ENCODE results near the gene DTX3L.

The DTX3L gene

GRCh38 chr3:122564155-122564912, at the start of gene DTX3L, which contains the start of gene PARP9:
DTX3L (plus strand) TSS chr3:122564338; CDS start chr3:122564427, 89 bp downstream.
PARP9 (minus strand) TSS chr3:122564300; CDS start chr3:122559620, 4,680 bp downstream.
- DNase-seq = peak; percentile 78 to 83

- no peak for DNase-seq
Observed at GRCh38 chr3:122515020-122515468, 49.1 kb upstream of the DTX3L start.

GRCh38 chr3:122515870-122516269, 48.3 kb upstream of the DTX3L start:
- no peak for DNase-seq

DNA sequence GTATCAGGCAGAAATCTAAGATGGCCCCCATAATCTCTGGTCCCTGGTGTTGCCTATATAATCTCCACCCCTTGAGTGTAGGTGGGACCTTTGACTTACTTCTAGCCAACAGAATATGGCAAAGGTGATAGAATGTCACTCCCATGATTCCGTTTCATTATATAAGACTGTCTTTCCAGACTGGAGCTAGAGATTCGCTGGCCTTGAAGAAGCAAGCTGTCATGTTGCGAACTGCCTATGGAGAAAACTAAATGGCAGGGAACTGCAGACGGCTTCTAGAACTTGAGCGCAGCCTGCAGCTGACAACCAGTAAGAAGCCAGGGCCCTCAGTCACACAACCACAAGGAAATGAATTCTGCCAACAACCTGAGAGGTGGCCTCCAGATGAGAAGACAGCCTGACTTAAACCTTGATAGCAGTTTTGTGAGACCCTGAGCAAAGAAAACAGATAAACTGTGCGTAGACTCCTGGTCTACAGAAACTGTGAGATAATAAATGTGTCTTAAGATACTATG, 47.2 kb upstream of the DTX3L start:
- no peak for DNase-seq

GRCh38 chr3:122519693-122520092, 44.4 kb upstream of the DTX3L start:
- no peak for DNase-seq

GRCh38 chr3:122520861-122521260, 43.3 kb upstream of the DTX3L start:
- DNase-seq = no peak

GRCh38 chr3:122523317-122523716, 40.8 kb upstream of the DTX3L start:
- DNase-seq = no peak

GRCh38 chr3:122530164-122530563, 34.0 kb upstream of the DTX3L start:
- DNase-seq = no peak

GRCh38 chr3:122533480-122533879, 30.7 kb upstream of the DTX3L start:
- no peak for DNase-seq

GRCh38 chr3:122533931-122534334, 30.2 kb upstream of the DTX3L start:
- peak; percentile 32 to 40 for DNase-seq

GRCh38 chr3:122535964-122536631, 28.0 kb upstream of the DTX3L start:
- DNase-seq = no peak

DNA sequence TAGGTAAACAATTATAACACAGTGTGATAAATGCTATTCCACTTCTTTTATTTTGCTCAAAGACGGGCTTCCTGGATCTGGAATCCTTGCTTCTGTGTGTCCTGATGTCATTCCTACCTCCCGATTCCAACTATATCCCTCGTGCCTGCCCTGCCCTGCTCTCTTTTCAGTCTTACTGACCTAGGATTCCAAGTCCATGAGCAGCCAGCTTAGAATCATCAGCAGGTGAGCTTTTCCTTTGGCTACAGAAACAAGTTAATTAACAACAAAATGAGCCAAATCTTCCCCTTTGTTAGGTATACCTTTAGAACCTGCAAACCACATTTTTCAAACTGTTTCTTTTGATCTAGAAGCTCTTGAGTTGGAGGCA, 27.5 kb upstream of the DTX3L start:
- no peak for DNase-seq

- DNase-seq = no peak
Observed at GRCh38 chr3:122538956-122539490, 25.1 kb upstream of the DTX3L start.

DNA sequence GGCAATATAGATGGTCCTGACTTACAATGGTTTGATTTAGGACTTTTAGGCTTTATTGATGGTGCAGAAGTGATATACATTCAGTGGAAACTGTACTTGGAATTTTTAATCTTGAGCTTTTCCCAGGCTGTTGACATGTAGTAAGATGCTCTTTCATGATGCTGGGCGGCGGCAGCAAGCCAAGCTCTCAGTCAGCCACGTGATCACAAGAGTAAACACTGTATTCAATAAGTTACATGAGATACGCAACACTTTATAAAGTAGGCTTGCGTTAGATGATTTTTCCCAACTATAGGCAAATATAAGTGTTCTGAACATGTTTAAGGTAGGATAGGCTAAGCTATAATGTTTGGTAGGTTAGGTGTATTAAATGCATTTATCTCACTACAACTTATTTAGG, 18.0 kb upstream of the DTX3L start:
- no peak for DNase-seq

DNA sequence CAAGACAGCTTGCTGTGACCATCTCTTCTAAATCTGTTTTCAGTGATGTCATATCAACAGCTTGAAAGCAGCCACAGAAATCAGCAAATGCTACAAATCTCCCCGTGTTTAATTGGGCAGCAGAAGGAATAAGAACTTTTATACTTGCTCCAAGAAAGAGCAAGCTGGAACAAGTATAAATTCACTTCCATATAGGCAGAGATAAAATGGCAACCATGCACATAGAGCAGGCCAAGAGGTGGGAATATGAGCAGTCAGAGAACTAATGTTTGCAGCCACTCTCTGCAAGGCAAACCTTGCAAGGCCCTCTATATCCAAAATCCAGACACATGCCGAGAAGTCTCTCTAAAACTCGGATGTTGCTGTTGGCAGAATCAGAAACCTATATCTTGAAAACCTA, 16.1 kb upstream of the DTX3L start:
- no peak for DNase-seq

GRCh38 chr3:122548619-122549018, 15.5 kb upstream of the DTX3L start:
- DNase-seq = no peak

DNA sequence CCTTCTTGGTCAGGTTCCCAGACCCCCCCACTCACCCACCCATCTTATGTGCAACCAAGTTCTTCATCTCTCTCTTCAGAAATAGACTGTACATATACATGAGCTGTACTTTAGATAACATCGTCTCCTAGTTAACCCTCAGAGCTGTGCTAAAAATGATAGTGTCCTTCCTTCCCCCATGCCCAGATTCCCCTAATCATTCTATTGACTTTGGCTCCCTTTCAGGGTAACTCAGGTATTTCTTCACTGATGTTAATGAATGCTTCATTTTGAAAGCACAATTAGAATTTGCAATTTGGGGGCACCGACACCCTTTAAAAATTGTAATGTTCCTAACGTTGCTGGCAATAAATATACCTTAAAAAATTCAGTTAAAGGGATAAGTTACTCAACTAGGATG, 11.0 kb upstream of the DTX3L start:
- no peak for DNase-seq

DNA sequence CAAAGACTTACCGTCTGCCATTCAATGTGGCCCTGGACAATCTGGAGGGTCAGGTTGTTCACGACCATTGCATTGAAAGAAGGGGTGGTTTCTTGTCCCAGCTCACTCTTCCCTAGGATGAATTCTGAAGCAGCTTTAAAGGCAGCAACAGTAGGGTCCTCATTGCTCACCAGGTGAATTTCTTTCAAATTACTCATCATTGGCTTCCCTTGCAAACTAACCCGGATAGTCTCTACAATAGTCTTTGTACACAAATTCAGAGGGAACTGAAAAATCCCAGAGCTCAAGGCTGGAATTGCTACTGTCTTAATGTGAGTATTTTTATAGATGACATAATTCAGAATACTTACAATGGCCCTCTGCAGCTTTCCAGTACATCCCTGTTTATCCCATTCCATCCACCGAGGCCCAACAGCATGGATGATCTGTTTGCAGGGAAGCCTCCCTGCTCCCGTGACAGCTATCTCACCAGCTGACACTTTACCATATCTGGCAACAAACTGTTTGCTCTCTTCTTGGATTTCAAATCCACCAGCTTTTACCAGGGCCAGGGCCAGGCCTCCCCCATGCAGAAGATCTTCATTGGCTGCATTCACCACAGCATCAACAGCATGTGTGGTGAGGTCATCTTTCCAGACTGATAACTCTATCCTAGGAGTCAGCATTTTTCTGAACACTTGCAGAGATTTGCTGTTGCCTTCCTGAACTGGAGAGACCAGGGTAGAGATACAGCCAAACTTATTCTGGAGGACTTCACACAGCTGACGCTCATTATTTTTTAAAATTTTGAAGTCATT, 8.7 kb upstream of the DTX3L start:
- no peak for DNase-seq

- DNase-seq = no peak
Observed at GRCh38 chr3:122557356-122557755, 6.8 kb upstream of the DTX3L start.

DNA sequence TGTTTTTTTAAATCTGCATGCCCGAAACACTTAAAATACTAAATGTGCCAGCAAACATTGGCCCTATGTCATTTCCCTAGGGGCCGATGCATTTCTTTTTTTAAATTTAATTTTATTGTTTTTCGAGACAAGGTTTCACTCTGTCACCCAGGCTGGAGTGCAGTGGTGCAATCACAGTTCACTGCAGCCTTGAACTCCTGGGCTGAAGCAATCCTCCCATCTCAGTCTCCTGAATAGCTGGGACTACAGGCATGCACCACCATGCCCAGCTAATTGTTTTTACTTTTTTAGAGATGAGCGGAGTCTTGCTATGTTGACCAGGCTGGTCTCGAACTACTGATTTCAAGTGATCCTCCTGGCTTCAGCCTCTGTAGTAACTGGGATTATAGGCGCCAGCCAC, 5.5 kb upstream of the DTX3L start:
- no peak for DNase-seq

DNA sequence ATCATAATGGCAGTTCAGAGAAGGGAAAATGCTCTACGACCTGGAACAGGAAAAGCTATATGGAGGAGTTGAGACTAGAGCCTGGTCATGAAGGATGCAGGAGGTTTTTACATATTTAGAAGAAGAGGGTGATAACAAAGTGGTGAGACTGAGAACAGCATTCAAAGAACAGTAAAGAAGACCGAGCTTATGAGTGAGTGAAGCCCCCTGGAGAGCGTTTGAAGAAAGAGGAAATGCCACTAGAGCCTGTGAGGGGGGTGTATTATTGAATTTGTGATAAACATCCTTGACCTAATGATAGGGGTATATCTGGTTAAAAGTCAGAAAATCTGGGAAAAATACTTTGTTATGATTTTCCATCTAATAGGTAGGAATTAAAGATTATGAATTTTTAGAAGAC, 4.2 kb upstream of the DTX3L start:
- DNase-seq = no peak

DNA sequence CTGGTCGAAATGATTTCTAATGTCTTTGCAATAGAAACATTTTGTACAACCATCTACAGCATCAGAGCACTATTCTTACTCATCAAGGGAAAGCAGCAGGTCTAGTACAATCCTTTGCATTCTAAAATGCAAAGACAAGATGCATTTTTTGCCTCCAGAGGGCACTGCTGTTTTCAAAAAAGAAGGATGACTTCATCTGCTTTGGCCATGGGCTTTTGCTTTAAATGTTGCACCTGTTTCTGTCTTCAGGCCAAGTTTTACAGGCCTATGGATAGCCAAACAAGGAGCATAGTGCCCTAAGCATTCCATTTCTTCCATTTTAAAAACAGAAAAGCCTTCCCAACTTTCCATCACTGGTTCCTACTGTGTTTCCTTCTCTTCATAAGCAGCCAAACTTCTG, 3.5 kb upstream of the DTX3L start:
- DNase-seq = peak; percentile 52 to 59

All from activated T-cell treated with anti-CD3 and anti-CD28 coated beads, Interleukin-2, amount 50 U/mL, for 48 hours (primary cell).